ENCODE results near the gene CFAP69. TPM values are rescaled to one million over a fixed set of nuclear protein-coding genes. Genes with fewer than 3 reads are reported as not detected.

The CFAP69 gene
- total RNA-seq, 4 donors from 2014 or later = 3.0 to 8.6 (median 7.5) TPM

- no peak for DNase-seq (ENCODE audit: extremely low spot score)
- peak overlapping the region; percentile 77 to 84 (median 79) for H3K4me3 ChIP-seq
- H3K36me3 ChIP-seq = no peaks in the 10 kb centered on the region
- 77% methylated on average over 5 of the region's 5 CpGs for WGBS
- H3K27me3 ChIP-seq = peaks cover 0 to 8% (median 0%) of the 10 kb centered on the region in 4 donors
- intact Hi-C loops (cut with DNase I) = loop anchor here (5.0 kb wide), 2 partner anchors 37 to 53 kb away; partner anchors contain the start of gene CFAP69
- H3K27ac ChIP-seq (replicated peaks in 1 of 4) = peak overlapping the region; percentile 87 to 91 (median 88)
- TF ChIP-seq CTCF (IDR thresholded peaks at IDR 0.05) = no peak
- no peak for TF ChIP-seq POLR2AphosphoS5 (IDR thresholded peaks at IDR 0.05)
- TF ChIP-seq EP300 (IDR thresholded peaks at IDR 0.05) = no peak
- TF ChIP-seq POLR2A (IDR thresholded peaks at IDR 0.05; ENCODE audit: low read depth) = no peak
- H3K4me1 ChIP-seq = peaks cover 0 to 29% (median 19%) of the 10 kb centered on the region in 4 donors
- no peaks in the 10 kb centered on the region for H3K9me3 ChIP-seq
Measured at GRCh38 chr7:90210475-90210874, 34.5 kb upstream of the CFAP69 start.

- H3K27ac ChIP-seq (replicated peaks in 1 of 4) = peak overlapping the region; percentile 87 to 91 (median 88)
- 24% methylated on average over 11 of the region's 11 CpGs for WGBS
- TF ChIP-seq POLR2A (IDR thresholded peaks at IDR 0.05; ENCODE audit: low read depth) = no peak
- H3K4me3 ChIP-seq = peak overlapping the region; percentile 77 to 84 (median 79)
- H3K27me3 ChIP-seq = peaks cover 0 to 8% (median 0%) of the 10 kb centered on the region in 4 donors
- H3K4me1 ChIP-seq = peaks cover 0 to 29% (median 19%) of the 10 kb centered on the region in 4 donors
- no peaks in the 10 kb centered on the region for H3K9me3 ChIP-seq
- H3K36me3 ChIP-seq = no peaks in the 10 kb centered on the region
- DNase-seq (ENCODE audit: extremely low spot score) = no peak
- intact Hi-C loops (cut with DNase I) = loop anchor here (5.0 kb wide), 2 partner anchors 36 to 54 kb away; partner anchors contain the start of gene CFAP69
Measured at GRCh38 chr7:90210981-90211380, 34.0 kb upstream of the CFAP69 start.

- Histone ChIP-seq H3K36me3 (no peaks in the 10 kb centered on the region), H3K4me3 (peak within 1 kb of the TSS; percentile 77 to 84 (median 79)), H3K27me3 (peaks cover 0 to 8% (median 0%) of the 10 kb centered on the region in 4 donors), H3K27ac (replicated peaks in 1 of 4) (peak within 1 kb of the TSS; percentile 87 to 91 (median 88)), H3K4me1 (peaks cover 0 to 29% (median 19%) of the 10 kb centered on the region in 4 donors), H3K9me3 (no peaks in the 10 kb centered on the region)
- intact Hi-C loops (cut with DNase I) = loop anchor here (5.0 kb wide), 2 partner anchors 36 to 54 kb away; partner anchors contain the start of gene CFAP69
- under 1% methylated on average over 42 of the region's 73 CpGs for WGBS
- peak; percentile 96 for DNase-seq (ENCODE audit: extremely low spot score)
- TF ChIP-seq CTCF (IDR thresholded peaks at IDR 0.05) = peak; percentile 46 to 79 (median 48)
- TF ChIP-seq POLR2AphosphoS5 (IDR thresholded peaks at IDR 0.05) = peak; percentile 67 to 85
- peak; percentile 52 for TF ChIP-seq POLR2A (IDR thresholded peaks at IDR 0.05; ENCODE audit: low read depth)
- no peak for TF ChIP-seq EP300 (IDR thresholded peaks at IDR 0.05)
Measured at GRCh38 chr7:90211391-90212148, 33.4 kb upstream of the CFAP69 start, which contains the start of gene STEAP2. Gene STEAP2 (plus strand): TSS chr7:90211740. CDS start chr7:90225083, 13,343 bp downstream.

GRCh38 chr7:90212149-90212495, 32.9 kb upstream of the CFAP69 start:
- Histone ChIP-seq H3K4me3 (peak overlapping the region; percentile 77 to 84 (median 79)), H3K36me3 (no peaks in the 10 kb centered on the region), H3K27me3 (peaks cover 0 to 8% (median 0%) of the 10 kb centered on the region in 4 donors), H3K27ac (replicated peaks in 1 of 4) (peak overlapping the region; percentile 87 to 91 (median 88)), H3K4me1 (peaks cover 0 to 29% (median 21%) of the 10 kb centered on the region in 4 donors), H3K9me3 (no peaks in the 10 kb centered on the region)
- WGBS = 0% methylated on average over 5 of the region's 6 CpGs
- DNase-seq (ENCODE audit: extremely low spot score) = no peak
- no peak for TF ChIP-seq POLR2A (IDR thresholded peaks at IDR 0.05; ENCODE audit: low read depth)
- TF ChIP-seq EP300 (IDR thresholded peaks at IDR 0.05) = no peak
- no peak for TF ChIP-seq POLR2AphosphoS5 (IDR thresholded peaks at IDR 0.05)
- no peak for TF ChIP-seq CTCF (IDR thresholded peaks at IDR 0.05)
- intact Hi-C loops (cut with DNase I) = loop anchor here (5.0 kb wide), 2 partner anchors 35 to 55 kb away; partner anchors contain the start of gene CFAP69

GRCh38 chr7:90213521-90213920, 31.5 kb upstream of the CFAP69 start:
- intact Hi-C loops (cut with DNase I) = loop anchor here (5.0 kb wide), 2 partner anchors 34 to 56 kb away; partner anchors contain the start of gene CFAP69
- Histone ChIP-seq H3K27ac (replicated peaks in 1 of 4) (peak overlapping the region in 1 of 4 donors; percentile 15), H3K36me3 (no peaks in the 10 kb centered on the region), H3K27me3 (peaks cover 0 to 8% (median 0%) of the 10 kb centered on the region in 4 donors), H3K4me1 (peaks cover 0 to 29% (median 21%) of the 10 kb centered on the region in 4 donors), H3K4me3 (peak overlapping the region; percentile 77 to 84 (median 79)), H3K9me3 (no peaks in the 10 kb centered on the region)
- 74% methylated on average over 2 of the region's 2 CpGs for WGBS
- DNase-seq (ENCODE audit: extremely low spot score) = no peak
- TF ChIP-seq EP300 (IDR thresholded peaks at IDR 0.05) (no peak), POLR2AphosphoS5 (IDR thresholded peaks at IDR 0.05) (no peak), POLR2A (IDR thresholded peaks at IDR 0.05; ENCODE audit: low read depth) (no peak), CTCF (IDR thresholded peaks at IDR 0.05) (no peak)

Data from esophagus muscularis mucosa (tissue), 4 donors.